WERI-Rb-1 (cell line): ENCODE measurements around the gene CAP2.

Experiments used
- DNase-seq: peaks from one replicate; pipeline ENCODE4 v3.0.0-alpha.2; 2020
- H3K27ac ChIP-seq: fragments of 250-450 bp; sonication (Bioruptor Pico); 2 replicates; pipeline ENCODE4 v1.5.1; 2020; ENCODE audit warnings: mild to moderate bottlenecking, moderate library complexity
- H3K27me3 ChIP-seq: fragments of 250-450 bp; sonication (Bioruptor Pico); 2 replicates; pipeline ENCODE4 v1.5.1; 2021; ENCODE audit warnings: mild to moderate bottlenecking, low read depth, moderate library complexity; ENCODE audit not compliant: insufficient read depth, severe bottlenecking
- H3K36me3 ChIP-seq: fragments of 250-450 bp; sonication (Bioruptor Pico); 2 replicates; pipeline ENCODE4 v1.5.1; 2020; ENCODE audit warnings: mild to moderate bottlenecking, moderate library complexity
- H3K4me3 ChIP-seq: 2 replicates; pipeline ENCODE4 v1.5.1; 2011; ENCODE audit warnings: low read depth, mild to moderate bottlenecking, control low read depth, low read length
- H3K9me3 ChIP-seq: fragments of 250-450 bp; sonication (Bioruptor Pico); 2 replicates; pipeline ENCODE4 v1.5.1; 2021; ENCODE audit warnings: mild to moderate bottlenecking, moderate library complexity; ENCODE audit not compliant: severe bottlenecking
- CTCF ChIP-seq: IDR thresholded peaks from 2 replicates; pipeline ENCODE4 v1.5.1; 2011; ENCODE audit warnings: low read depth, mild to moderate bottlenecking, control low read depth, inconsistent platforms, low read length

Gene CAP2

GRCh38 chr6:17551383-17551958 is 158.1 kb downstream of the CAP2 start:
- H3K36me3 ChIP-seq, result peaks cover 6% of the 10 kb centered on the region
- DNase-seq, result no peak
- H3K27ac ChIP-seq, result no peak overlapping the region
- H3K27me3 ChIP-seq, result no peaks in the 10 kb centered on the region
- TF ChIP-seq CTCF, result no peak
- no peaks in the 10 kb centered on the region for H3K9me3 ChIP-seq
- H3K4me3 ChIP-seq, result no peak overlapping the region

- DNase-seq, result no peak
Observed at GRCh38 chr6:17552861-17553260, 159.5 kb downstream of the CAP2 start.

GRCh38 chr6:17556014-17556413 is 162.6 kb downstream of the CAP2 start:
- H3K36me3 ChIP-seq, result peaks cover 6% of the 10 kb centered on the region
- no peaks in the 10 kb centered on the region for H3K27me3 ChIP-seq
- no peaks in the 10 kb centered on the region for H3K9me3 ChIP-seq
- TF ChIP-seq CTCF, result no peak
- DNase-seq, result no peak
- H3K27ac ChIP-seq, result no peak overlapping the region
- no peak overlapping the region for H3K4me3 ChIP-seq

More at GRCh38 chr6:17552861-17553260, 159.5 kb downstream of the CAP2 start:
- Histone ChIP-seq H3K4me3 (no peak overlapping the region), H3K27ac (no peak overlapping the region), H3K27me3 (no peaks in the 10 kb centered on the region), H3K36me3 (peaks cover 6% of the 10 kb centered on the region), H3K9me3 (no peaks in the 10 kb centered on the region)
- TF ChIP-seq CTCF, result no peak

GRCh38 chr6:17562636-17563035 is 169.2 kb downstream of the CAP2 start:
- no peak overlapping the region for H3K4me3 ChIP-seq
- no peak for DNase-seq
- H3K27ac ChIP-seq, result no peak overlapping the region
- TF ChIP-seq CTCF, result no peak
- no peaks in the 10 kb centered on the region for H3K36me3 ChIP-seq
- no peaks in the 10 kb centered on the region for H3K27me3 ChIP-seq
- H3K9me3 ChIP-seq, result peaks cover 34% of the 10 kb centered on the region

- no peaks in the 10 kb centered on the region for H3K36me3 ChIP-seq
- H3K4me3 ChIP-seq, result no peak overlapping the region
- no peak for DNase-seq
- H3K9me3 ChIP-seq, result peaks cover 34% of the 10 kb centered on the region
- no peak overlapping the region for H3K27ac ChIP-seq
- H3K27me3 ChIP-seq, result no peaks in the 10 kb centered on the region
- TF ChIP-seq CTCF, result no peak
Observed at GRCh38 chr6:17565399-17565798, 172.0 kb downstream of the CAP2 start.

GRCh38 chr6:17574866-17575560 is 181.6 kb downstream of the CAP2 start:
- Histone ChIP-seq H3K36me3 (no peaks in the 10 kb centered on the region), H3K27me3 (no peaks in the 10 kb centered on the region), H3K27ac (no peak overlapping the region), H3K9me3 (peaks cover 18% of the 10 kb centered on the region), H3K4me3 (no peak overlapping the region)
- no peak for DNase-seq
- no peak for TF ChIP-seq CTCF
